Stimulated activated CD4-positive, alpha-beta T cell treated with anti-CD3 and anti-CD28 coated beads, Interleukin-4, amount 100 ng/mL, for 24 hours (primary cell): ENCODE results near the gene PLCB4.
A peak's percentile ranks its signal among the peaks of the same experiment; 100 is the strongest.
"Not testable (repeated sequence)": the region's sequence is repeated elsewhere in the genome, so short reads cannot be mapped to it uniquely, and the experiment has no call there.

Experiments used
- DNase-seq: peaks from one replicate; pipeline ENCODE4 v3.0.0-alpha.2; 2020

The PLCB4 gene

DNA sequence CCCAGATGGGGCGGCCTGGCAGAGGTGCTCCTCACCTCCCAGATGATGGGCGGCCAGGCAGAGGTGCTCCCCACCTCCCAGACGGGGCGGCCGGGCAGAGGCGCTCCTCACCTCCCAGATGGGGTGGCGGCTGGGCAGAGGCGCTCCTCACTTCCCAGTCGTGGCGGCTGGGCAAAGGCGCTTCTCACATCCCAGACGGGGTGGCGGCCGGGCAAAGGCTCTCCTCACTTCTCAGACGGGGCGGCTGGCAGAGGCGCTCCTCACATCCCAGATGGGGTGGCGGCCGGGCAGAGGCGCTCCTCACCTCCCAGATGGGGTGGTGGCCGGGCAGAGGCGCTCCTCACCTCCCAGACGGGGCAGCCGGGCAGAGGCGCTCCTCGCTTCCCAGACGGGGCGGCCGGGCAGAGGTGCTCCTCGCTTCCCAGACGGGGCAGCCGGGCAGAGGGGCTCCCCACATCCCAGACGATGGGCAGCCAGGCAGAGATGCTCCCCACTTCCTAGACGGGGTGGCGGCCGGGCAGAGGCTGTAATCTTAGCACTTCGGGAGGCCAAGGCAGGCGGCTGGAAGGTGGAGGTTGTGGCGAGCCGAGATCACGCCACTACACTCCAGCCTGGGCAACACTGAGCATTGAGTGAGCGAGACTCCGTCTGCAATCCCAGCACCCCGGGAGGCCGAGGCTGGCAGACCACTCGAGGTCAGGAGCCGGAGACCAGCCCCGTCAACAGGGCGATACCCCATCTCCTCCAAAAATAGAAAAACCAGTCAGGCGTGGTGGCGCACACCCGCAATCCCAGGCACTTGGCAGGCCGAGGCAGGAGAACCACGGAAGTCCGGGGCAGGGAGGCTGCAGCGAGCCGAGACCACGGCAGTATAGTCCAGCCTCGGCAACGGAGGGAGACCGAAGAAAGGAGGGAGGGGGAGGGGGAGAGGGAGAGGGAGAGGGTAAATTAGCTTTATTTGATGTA lies 316.7 kb downstream of the PLCB4 start:
- not testable (repeated sequence) for DNase-seq

DNA sequence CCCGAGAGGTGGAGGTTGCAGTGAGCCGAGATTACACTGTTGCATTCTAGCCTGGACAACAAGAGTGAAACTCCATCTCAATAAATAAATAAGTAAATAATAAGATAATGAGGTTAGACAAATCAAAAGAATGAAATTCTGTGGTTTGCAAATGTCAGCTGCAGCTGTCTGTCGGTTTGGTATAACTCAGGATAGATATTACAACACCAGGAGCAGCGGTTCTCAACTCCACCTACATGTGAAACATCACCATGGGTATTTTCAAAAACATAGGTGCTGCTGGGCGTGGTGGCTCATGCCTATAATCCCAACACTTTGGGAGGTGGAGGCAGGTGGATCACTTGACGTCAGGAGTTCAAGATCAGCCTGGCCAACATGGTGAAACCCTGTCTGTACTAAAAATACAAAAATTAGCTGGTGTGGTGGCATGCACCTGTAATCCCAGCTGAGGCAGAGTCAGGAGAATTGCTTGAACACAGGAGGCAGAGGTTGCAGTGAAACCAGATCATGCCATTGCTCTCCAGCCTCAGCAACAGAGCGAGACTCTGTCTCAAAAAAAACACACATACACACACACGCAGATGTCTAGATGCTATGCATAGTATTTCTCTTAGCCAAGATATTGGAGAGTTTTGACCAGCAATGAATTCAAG lies 319.4 kb downstream of the PLCB4 start:
- DNase-seq: no peak

GRCh38 chr20:9388813-9389161 lies 319.9 kb downstream of the PLCB4 start:
- DNase-seq: no peak

- no peak for DNase-seq
Measured at GRCh38 chr20:9389346-9389745, 320.5 kb downstream of the PLCB4 start.

- no peak for DNase-seq
Measured at GRCh38 chr20:9390441-9390840, 321.6 kb downstream of the PLCB4 start.

GRCh38 chr20:9392892-9393857 lies 324.3 kb downstream of the PLCB4 start:
- no peak for DNase-seq

DNA sequence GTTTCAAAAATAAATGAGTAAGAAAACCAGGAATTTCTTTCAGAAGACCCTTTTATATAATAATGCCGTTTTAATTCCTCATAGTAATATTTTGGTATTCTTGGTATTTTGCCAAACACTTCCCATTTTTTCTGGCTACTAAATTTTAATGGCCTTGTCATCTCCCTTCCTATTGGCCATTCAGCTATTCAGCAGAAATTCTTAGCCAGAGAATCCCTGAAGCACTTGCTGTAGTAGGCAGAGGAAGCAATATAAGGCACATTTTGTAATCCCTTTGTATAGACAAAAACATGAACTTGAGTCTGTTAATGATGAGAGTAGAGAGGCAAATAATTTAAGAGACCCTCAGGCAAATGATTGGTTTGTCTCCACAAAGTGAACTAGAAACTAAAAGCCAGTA lies 327.1 kb downstream of the PLCB4 start:
- no peak for DNase-seq

DNA sequence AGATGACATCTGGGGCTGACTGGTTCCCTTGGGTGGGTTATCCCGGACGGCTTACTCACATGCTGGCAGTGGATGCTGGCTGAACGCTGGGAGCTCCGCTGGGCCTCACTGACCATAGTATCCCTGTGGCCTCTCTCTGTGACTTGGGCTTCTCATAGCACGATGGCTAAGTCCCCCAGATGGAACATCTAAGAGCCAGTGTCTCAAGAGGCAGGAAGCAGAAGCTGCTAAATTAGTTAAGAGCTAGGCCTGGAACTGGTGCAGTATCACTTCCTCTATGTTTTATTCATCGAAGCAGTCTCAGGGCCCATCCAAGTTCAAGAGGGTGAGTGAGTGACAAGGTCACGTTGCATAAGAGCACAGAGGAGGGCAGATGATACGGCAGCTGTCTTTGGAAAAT lies 329.0 kb downstream of the PLCB4 start:
- DNase-seq: no peak

- no peak for DNase-seq
Measured at GRCh38 chr20:9398882-9399281, 330.0 kb downstream of the PLCB4 start.

- DNase-seq: no peak
Measured at GRCh38 chr20:9399322-9399721, 330.4 kb downstream of the PLCB4 start.

DNA sequence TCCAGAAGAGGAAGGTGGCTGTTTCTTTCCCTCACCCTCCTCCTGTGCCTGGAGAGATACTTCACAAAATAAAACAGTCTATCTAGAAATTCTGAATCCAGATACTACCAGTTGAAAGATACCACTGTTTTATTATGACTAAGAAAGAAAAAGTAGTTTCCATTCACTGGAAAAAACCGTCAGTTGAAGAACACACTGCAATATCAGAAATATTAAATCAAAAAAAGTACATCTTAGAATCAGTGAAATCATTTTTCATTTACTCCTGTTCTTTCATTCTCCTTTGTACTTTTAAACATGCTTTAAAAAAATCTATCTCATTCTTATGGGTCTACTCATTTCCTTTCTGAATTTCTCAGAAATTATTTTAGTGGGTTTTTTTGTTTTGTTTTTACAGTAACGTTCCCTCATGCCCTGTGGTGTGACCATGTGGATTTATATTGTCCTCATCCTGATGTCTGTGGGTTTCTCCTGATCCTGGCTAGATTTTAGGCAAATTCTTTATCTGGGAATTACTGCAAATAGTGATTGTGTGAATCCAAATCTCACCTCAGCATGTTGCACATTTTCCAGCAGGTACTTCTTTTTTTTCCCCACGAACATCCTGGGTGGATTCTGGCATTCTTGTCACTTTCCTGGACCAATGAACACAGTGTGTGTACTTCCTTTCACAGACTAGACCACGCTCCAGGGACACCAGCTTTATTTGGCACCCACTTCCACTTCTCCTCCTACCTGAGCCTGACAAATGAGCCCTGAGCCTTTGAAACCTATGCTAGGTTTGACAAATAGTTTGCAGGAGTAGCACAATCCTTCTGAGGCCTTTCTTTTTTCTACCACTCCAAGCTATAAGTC lies 331.5 kb downstream of the PLCB4 start:
- no peak for DNase-seq

GRCh38 chr20:9401371-9401770 lies 332.5 kb downstream of the PLCB4 start:
- no peak for DNase-seq

GRCh38 chr20:9402141-9402540 lies 333.3 kb downstream of the PLCB4 start:
- no peak for DNase-seq

GRCh38 chr20:9402546-9402945 lies 333.7 kb downstream of the PLCB4 start:
- no peak for DNase-seq

GRCh38 chr20:9403448-9403847 lies 334.6 kb downstream of the PLCB4 start:
- no peak for DNase-seq

GRCh38 chr20:9407805-9408421 lies 339.0 kb downstream of the PLCB4 start:
- DNase-seq: peak; percentile 43

DNA sequence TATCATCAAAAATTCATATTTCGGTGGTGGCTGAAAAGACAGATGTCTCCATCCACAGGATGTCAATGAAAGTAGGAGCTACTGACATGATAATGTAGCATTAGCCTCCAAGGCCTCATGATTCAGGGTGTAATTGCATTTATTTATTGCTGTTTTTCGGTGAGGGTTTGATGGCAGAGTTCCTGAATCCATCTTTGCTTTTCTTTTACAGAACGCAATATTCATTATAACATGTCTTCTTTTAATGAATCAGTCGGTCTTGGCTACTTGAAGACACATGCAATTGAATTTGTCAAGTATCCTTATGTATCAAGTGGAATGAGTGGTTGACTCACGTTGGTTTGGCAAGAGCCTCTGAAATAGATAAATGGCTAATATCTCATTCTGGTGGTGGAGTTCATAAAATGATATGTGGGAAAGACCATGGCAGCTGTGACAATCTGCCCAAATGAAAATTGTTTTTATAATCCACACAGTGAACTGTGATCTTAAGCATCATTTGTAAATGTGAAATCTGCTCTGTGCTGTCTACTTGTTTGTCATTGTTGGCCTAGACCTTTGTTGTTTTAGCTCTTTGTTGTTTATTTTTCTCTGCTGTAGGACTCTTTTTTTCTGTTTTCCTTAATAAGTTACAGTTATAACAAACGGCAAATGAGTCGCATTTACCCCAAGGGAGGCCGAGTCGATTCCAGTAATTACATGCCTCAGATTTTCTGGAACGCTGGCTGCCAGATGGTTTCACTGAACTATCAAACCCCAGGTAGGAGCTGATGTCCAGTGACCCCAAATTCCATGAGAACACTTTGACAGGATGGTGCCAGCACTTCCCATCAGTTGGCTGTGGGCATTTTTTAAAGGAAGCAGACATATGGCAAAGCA lies 339.8 kb downstream of the PLCB4 start:
- DNase-seq: no peak

DNA sequence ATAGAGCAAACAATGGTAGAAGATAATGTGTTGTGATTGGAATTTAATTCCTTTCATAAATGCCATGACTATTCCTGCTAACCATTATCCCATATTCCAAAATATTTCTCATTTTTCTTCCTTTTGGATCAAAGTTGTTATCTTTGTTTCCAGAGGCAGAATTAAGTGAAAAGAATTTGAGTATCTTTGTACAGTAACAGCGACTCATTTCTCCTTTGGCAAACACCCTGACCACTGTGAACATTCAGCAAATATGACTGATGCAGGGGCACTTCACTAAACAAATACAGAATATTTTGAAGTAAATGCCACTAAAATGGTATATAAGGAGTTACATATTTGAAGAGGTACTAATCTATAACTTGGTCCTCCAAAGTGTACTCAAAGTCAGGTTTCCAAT lies 340.5 kb downstream of the PLCB4 start:
- DNase-seq: no peak

GRCh38 chr20:9409981-9410380 lies 341.1 kb downstream of the PLCB4 start:
- no peak for DNase-seq

GRCh38 chr20:9411833-9412232 lies 342.9 kb downstream of the PLCB4 start:
- DNase-seq: no peak

DNA sequence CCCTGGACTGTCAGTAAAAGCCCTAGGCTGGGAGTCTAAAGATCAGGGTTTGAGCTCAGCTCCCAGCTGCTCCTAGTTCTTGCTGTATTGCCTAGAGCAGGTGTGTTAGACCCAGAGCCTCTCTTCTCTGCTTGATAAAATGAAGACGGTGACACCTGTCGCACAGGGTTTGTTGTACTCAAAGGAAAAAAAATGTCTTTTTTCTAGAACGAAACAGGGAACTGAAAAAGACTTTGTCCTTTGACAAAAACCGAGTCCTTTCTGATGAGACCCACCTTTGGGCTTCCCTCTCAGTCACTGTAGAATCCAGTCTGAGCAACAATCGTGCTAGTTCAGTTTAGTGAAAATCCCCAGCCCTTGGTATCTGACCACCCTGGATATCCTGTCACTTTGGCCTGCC lies 343.4 kb downstream of the PLCB4 start:
- no peak for DNase-seq
